Chondrocyte (in vitro differentiated cells): ENCODE data around the gene ARMC7. TPM values are rescaled to one million over a fixed set of nuclear protein-coding genes. Genes with fewer than 3 reads are reported as not detected.

ENCODE experiments used
- DNase-seq: peaks from one replicate; pipeline ENCODE4 v3.0.0; 2021; ENCODE audit warnings: mixed read lengths, low spot score
- H3K27ac Mint-ChIP-seq: one replicate; pipeline ENCODE4 v1.8.0; 2021; ENCODE audit warnings: mild to moderate bottlenecking, moderate library complexity, mixed read lengths; ENCODE audit not compliant: unreplicated experiment
- H3K27me3 Mint-ChIP-seq: 2 replicates; pipeline ENCODE4 v1.8.0; 2021; ENCODE audit warnings: low read depth, mixed read lengths
- H3K36me3 Mint-ChIP-seq: 2 replicates; pipeline ENCODE4 v1.8.0; 2021; ENCODE audit warnings: low read depth, mixed read lengths
- H3K4me1 Mint-ChIP-seq: 2 replicates; pipeline ENCODE4 v1.8.0; 2021; ENCODE audit warnings: low read depth, mild to moderate bottlenecking, mixed read lengths
- H3K4me3 Mint-ChIP-seq: one replicate; pipeline ENCODE4 v1.8.0; 2021; ENCODE audit warnings: mild to moderate bottlenecking, moderate library complexity, mixed read lengths; ENCODE audit not compliant: unreplicated experiment
- H3K9me3 Mint-ChIP-seq: 2 replicates; pipeline ENCODE4 v1.8.0; 2021; ENCODE audit warnings: low read depth, mixed read lengths
- CTCF ChIP-seq: fragments of 200-600 bp; sonication (generic); IDR thresholded peaks from 2 replicates; pipeline ENCODE4 v1.5.0; 2021; ENCODE audit warnings: antibody characterized with exemption, mild to moderate bottlenecking, moderate library complexity
- total RNA-seq: library from RNA; stranded (reverse); gene quantifications from 3 replicates; pipeline ENCODE4 v1.2.1, GENCODE V29; 2021

The ARMC7 gene
- total RNA-seq, 1 donor from 2014 or later: 10.8 TPM

DNA sequence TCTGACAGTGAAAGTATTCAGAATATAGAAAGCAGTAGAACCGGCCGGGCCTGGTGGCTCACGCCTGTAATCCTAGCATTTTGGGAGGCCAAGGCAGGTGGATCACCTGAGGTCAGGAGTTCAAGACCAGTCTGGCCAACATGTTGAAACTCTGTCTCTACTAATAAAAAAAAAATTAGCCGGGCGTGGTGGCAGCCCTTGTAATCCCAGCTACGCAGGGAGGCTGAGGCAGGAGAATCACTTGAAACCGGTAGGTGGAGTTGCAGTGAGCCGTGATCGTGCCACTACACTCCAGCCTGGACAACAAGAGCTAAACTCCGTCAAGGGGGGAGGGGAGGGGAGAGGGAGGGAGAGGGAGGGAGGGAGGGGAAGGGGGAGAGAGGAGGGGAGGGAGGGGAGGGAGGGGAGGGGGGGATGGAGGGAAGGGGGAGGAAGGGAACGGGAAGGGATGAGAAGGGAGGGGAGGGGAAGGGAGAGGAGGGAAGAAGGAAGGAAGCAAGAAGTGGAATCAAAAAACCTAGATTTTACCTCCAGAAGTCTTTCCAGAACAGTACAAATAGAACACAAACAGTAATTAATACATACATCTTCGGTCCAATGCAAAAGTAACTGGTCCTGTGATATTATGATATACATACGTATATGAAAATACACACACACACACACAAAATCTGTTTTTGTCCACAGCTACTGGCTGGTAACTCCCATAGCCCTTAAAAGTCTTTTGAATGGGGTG lies 32.6 kb downstream of the ARMC7 start:
- no peaks in the 10 kb centered on the region for H3K9me3 Mint-ChIP-seq
- peaks cover 27% of the 10 kb centered on the region for H3K36me3 Mint-ChIP-seq
- no peaks in the 10 kb centered on the region for H3K4me1 Mint-ChIP-seq
- no peak overlapping the region for H3K4me3 Mint-ChIP-seq
- no peak overlapping the region for H3K27ac Mint-ChIP-seq
- H3K27me3 Mint-ChIP-seq: no peaks in the 10 kb centered on the region
- DNase-seq: peak; percentile 18
- TF ChIP-seq CTCF: no peak

GRCh38 chr17:75144816-75145512 lies 35.2 kb downstream of the ARMC7 start:
- Mint-ChIP-seq H3K36me3 (peaks cover 36% of the 10 kb centered on the region), H3K9me3 (no peaks in the 10 kb centered on the region)
- peak; percentile 49 for DNase-seq

GRCh38 chr17:75146592-75146991 lies 36.8 kb downstream of the ARMC7 start:
- DNase-seq: no peak
- Mint-ChIP-seq H3K4me1 (peaks cover 3% of the 10 kb centered on the region), H3K27ac (no peak overlapping the region), H3K9me3 (no peaks in the 10 kb centered on the region), H3K27me3 (no peaks in the 10 kb centered on the region), H3K36me3 (peaks cover 31% of the 10 kb centered on the region), H3K4me3 (no peak overlapping the region)
- TF ChIP-seq CTCF: no peak

More at GRCh38 chr17:75144816-75145512, 35.2 kb downstream of the ARMC7 start:
- TF ChIP-seq CTCF: no peak
- Mint-ChIP-seq H3K27ac (no peak overlapping the region), H3K4me3 (no peak overlapping the region), H3K27me3 (no peaks in the 10 kb centered on the region), H3K4me1 (peaks cover 3% of the 10 kb centered on the region)

DNA sequence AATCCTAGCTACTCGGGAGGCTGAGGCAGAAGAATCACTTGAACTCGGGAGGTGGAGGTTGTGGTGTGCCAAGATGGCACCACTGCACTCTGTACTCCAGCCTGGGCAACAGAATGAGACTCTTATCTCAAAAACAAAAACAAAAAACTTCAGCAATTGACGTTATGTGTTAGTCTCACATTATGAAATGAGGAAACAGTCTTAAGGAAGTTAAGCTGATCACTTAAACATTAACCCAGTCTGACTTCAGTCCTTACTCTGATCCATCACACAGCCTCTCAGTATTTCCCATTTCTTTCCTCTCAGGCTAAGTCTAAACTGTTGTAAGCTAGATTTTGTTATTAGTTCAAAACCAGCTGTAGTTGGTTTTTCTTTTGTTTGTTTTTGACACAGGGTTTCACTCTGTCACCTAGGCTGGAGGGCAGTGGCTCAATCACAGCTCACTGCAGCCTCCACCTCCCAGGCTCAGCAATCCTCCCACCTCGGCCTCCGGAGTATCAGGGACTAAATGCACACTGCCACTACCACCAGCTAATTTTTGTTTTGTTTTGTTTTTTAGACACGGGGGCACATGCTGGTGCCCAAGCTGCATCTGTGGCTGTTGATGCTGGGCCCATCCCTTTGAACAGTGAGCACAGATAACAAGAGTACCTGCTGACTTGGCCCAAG lies 38.2 kb downstream of the ARMC7 start:
- Mint-ChIP-seq H3K27ac (peak overlapping the region; percentile 66), H3K4me3 (no peak overlapping the region), H3K36me3 (peaks cover 31% of the 10 kb centered on the region), H3K27me3 (no peaks in the 10 kb centered on the region), H3K4me1 (peaks cover 17% of the 10 kb centered on the region), H3K9me3 (no peaks in the 10 kb centered on the region)
- TF ChIP-seq CTCF: no peak
- DNase-seq: peak; percentile 32

GRCh38 chr17:75151930-75152329 lies 42.2 kb downstream of the ARMC7 start:
- Mint-ChIP-seq H3K27ac (peak overlapping the region; percentile 81), H3K27me3 (no peaks in the 10 kb centered on the region), H3K36me3 (peaks cover 13% of the 10 kb centered on the region), H3K9me3 (no peaks in the 10 kb centered on the region), H3K4me3 (peak overlapping the region; percentile 83), H3K4me1 (peaks cover 30% of the 10 kb centered on the region)
- TF ChIP-seq CTCF: no peak
- DNase-seq: no peak
